Neural progenitor cell (in vitro differentiated cells): ENCODE results near the gene RAP1GDS1.

Experiments used
- CTCF ChIP-seq: fragments of 200-600 bp; sonication (generic); IDR thresholded peaks from 2 replicates; pipeline ENCODE4 v1.5.1; 2017; ENCODE audit warnings: antibody characterized with exemption, mild to moderate bottlenecking
- EZH2 ChIP-seq: fragments of 200-600 bp; sonication (generic); IDR thresholded peaks from 2 replicates; pipeline ENCODE4 v1.6.1; 2017; ENCODE audit warnings: antibody characterized with exemption, mild to moderate bottlenecking, moderate library complexity
- EZH2phosphoT487 ChIP-seq: fragments of 200-600 bp; sonication (generic); IDR thresholded peaks from 2 replicates; pipeline ENCODE4 v1.6.1; 2017; ENCODE audit warnings: antibody characterized with exemption

GRCh38 chr4:98311656-98312055 is 50.5 kb downstream of the RAP1GDS1 start:
- TF ChIP-seq EZH2: no peak
- TF ChIP-seq EZH2phosphoT487: no peak
- no peak for TF ChIP-seq CTCF
